TTC549 (cell line): ENCODE results near the gene MYB.
"Not testable (repeated sequence)": the region's sequence is repeated elsewhere in the genome, so short reads cannot be mapped to it uniquely, and the experiment has no call there.

Experiments
- FAIRE-seq: peaks from 2 replicates; lab custom pipeline; 2012; peaks lifted over from hg19 to GRCh38; lab: Jason Lieb, UNC

The MYB gene

DNA sequence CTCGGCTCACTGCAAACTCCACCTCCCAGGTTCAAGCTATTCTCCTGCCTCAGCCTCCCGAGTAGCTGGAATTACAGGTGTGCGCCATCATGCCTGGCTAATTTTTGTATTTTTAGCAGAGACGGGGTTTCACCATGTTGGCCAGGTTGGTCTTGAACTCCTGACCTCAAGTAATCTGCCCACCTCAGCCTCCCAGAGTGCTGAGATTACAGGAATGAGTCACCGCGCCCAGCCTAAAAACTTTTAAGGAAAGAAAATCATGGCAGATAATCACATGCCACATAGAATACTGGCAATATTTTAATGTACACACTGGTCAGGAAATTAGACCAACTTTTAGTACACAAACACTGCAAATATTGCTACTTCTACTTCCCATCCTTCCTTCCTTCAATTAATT lies 16.7 kb upstream of the MYB start:
- not testable (repeated sequence) for FAIRE-seq

DNA sequence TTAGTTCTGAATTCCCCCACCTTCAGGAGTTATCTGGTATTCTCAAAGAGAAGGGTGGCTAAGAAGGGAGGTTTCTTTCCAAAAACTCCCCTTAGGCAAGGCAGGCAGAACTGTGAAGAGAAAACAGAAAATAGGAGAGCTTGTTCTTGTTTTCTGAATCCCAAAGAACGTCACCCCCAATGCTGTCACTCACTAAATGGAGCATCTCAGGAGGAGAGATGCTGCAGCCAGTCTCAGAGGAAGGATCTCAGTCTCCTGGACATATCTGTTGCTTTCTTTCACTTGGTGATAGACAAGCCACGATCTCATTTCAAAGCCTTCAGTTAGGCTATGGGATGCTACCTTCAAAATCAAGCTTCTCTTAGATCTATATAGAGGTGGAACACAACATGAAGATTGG lies 16.1 kb upstream of the MYB start:
- no peak for FAIRE-seq

- FAIRE-seq = no peak
Measured at GRCh38 chr6:135166515-135166914, 14.6 kb upstream of the MYB start.

DNA sequence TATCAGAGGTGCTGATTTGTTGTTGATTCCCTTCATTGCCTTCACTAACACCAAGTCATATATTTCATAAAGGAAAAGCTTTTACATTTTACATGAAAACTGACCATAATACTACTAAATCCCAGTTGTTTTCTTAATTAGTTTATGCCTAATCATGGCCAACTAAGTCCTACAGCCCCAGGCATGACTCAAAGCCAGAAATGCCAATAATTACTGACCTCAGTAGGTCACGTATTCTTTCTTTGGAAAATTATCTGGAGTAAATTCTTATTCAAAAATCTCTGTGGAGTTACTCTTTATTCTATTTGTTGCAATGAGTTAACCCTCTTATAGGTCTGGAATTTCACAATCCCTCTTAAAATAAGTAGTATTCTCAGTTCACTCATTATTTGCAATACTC lies 13.5 kb upstream of the MYB start:
- no peak for FAIRE-seq

DNA sequence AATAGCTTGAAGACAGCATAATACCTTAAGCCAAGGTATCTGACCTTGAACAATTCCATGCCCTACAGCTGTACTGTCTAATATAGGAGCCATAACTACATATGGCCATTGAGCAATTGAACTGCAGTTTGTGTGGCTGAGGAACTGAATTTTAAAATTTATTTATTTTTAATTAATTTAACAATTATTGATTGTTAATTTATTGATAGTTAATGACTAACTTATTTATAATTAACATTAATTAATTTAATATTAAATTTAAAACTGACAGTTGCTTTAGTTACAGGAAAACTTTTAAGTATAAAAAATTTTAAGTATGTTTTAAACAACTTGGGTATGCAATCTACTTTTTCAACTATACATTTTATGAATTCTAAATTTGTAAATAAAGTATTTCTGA lies 12.3 kb upstream of the MYB start:
- FAIRE-seq = peak; percentile 58

DNA sequence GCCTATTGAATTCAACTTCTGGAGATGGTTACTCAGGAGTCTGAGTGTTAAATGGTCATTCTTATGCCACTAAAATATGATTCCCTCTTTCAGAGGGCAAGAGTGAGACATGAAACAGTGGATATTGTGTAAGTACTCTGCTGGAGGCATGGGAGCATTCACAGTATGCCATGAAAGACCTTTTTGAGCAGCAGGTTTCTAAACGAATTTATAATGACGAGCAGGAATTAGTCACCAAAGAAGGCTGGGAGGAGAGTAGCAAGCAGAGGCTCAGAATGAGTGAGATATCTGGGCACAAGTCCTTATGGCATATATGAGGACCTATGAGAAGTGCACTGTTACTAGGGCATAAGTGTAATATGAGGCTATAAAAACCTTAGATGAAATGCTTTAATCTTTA lies 10.9 kb upstream of the MYB start:
- no peak for FAIRE-seq

- FAIRE-seq = no peak
Measured at GRCh38 chr6:135170849-135171248, 10.3 kb upstream of the MYB start.

- no peak for FAIRE-seq
Measured at GRCh38 chr6:135173242-135173988, 7.7 kb upstream of the MYB start.

DNA sequence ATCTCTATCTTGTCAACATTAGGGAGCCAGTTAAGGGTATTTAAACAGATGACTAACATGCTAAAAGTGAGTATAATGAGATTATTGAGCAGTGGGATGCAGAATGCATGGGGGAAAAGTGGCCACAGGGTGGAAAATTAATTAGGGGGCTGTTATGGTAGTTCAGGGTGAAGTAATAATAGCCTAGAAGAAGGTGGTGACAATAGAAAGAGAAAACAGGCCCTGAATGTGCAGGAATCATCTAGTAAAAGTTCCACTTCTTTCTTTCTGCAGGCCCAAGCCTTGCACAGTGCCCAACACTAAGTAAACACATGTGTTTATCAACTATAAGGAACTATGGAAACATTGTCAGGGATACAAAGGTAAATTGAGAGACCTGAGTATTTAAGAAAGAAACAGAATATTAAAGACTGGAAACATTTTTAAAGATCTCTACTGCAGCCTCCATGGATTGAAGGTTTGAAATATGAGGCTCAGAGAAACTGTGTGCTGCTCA lies 7.1 kb upstream of the MYB start:
- FAIRE-seq = no peak

GRCh38 chr6:135176058-135176457 lies 5.0 kb upstream of the MYB start:
- no peak for FAIRE-seq

DNA sequence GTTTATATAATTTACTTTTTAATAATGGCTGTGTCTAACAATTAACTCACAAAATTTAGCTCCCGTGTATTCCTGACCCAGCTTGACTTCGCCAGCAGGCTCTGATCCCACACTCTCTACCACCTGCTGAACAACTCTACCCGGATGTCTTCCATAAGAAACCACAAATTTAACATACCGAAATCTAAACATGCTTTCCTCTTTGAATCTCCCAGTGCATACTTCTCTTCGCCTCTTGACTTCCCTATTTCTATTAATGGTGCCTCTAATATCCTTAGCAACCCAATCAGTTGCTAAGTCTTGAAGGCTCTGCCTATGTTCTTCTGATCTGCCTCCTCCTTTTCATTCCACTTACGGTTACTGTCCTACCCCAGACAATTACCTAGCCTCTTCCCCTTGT lies 4.6 kb upstream of the MYB start:
- no peak for FAIRE-seq

GRCh38 chr6:135179372-135179771 lies 1.7 kb upstream of the MYB start:
- no peak for FAIRE-seq

DNA sequence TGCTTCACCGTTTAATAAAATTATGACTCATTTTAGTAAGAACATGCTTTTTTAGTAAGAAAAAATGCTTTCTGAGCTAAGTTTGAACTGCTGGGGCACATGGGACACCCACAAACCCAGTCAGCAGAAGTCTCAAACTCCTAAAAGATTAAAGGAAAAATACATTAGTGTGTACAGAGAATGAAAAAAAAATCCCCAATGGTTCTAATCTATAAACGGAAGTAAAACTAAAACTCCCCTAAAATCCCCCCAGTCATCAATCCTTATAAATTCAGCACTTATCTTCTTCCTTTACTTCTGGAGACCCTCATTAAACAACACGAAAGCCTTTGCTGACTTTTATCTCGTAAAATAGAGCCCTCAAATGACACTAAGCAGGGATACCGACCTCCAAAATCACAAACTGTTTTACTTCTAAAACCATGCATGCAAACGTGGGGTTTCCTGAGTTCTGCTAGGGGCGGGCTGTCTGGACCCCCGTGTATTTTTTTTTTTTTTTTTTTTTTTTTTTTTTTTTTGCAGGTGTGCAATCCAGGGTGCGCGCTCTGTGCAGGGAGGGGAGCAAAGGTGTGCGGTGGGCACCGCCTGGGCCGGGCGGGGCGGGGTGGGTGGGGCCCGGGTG lies 1.1 kb upstream of the MYB start:
- no peak for FAIRE-seq

DNA sequence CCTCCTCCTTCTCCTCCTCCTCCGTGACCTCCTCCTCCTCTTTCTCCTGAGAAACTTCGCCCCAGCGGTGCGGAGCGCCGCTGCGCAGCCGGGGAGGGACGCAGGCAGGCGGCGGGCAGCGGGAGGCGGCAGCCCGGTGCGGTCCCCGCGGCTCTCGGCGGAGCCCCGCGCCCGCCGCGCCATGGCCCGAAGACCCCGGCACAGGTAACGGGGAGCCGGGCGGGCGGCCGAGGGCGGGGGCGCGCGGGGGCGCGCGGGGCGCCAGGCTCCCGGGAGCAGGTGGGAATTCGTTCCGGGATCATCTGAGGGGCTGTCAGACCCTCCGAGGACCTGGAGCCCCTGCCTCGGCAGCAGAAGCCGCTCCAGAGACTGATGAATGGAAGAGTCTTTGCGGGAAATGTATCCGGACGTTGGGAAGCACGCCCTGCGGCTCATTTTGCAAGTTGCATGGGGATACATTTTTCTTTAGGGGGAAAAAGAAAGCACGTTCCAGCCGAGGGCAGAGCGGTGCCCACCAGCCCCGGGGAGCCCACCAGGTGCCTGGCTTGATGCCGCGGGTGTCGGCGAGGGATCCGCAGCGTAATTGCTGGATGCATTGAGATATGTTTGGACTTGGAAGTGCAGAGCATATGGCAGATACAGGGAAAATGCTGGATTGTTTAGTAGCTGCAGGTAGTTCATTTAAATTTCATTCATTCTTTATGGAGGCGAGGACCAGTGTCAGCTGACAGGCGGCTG lies 394 bp downstream of the MYB start:
- no peak for FAIRE-seq

- no peak for FAIRE-seq
Measured at GRCh38 chr6:135182071-135183001, 1.2 kb downstream of the MYB start.

- no peak for FAIRE-seq
Measured at GRCh38 chr6:135183002-135183531, 2.0 kb downstream of the MYB start.

DNA sequence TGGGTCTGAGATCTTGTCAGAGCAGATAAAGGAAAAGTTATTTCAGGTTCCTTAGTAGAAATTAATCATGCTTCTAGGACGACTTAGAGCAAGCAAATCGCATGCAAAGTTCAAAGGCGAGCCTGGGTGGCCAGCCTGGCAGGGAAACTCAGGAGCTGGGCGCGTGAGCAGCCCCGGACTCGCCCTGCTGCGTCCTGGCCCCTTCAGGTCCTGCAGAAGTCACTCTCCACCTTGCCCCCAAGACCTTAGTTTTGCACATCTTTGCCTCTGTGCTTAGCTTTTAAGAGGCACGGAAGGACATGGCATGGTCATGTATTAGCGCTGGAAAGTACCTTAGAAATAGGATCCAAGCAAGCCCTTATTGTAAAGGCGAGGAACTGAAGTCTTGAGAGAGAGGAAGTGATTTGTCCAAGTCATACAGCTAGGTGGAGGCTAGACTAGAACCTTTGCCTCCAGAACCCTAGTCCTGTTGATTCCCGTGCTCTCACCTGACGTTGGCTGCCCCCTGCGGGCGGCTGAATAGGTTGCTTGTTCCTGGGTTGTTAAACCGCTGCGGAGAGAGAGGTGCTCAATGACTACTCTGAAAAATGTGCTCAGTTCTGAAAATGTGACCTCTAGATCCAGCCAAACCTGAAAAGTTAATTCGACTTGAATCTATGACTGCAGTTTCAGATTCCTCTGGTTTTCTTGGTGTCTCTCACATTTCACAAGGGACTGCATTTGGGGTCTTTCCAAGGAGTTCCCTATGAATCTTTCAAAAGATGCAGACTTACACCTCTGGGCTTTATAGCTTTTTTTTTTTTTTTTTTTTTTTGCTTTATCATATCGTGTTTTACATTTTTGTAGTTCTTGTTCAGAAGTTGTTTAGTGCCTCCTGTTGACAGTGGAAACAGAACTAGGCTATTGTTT lies 2.7 kb downstream of the MYB start:
- FAIRE-seq = no peak

DNA sequence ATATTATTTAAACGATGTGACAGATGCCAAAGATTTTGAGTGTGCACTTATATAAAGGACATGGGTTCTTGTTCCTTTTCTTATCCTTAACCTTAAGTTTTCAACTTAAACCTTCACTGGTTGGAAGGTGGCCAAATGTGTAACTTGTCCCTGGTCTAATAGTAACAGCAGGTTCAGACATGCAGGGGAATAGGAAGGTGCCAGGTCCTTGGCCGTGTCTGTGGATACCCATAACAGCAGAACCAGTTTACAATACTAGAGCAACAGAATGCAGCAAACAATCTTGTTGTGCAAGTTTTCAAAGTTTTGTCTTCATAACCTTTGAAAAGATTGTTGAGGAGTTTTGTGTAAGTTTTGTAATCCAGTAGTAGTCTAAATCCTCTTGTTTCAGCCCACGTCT lies 4.4 kb downstream of the MYB start:
- no peak for FAIRE-seq

GRCh38 chr6:135186255-135186654 lies 5.1 kb downstream of the MYB start:
- FAIRE-seq = no peak

DNA sequence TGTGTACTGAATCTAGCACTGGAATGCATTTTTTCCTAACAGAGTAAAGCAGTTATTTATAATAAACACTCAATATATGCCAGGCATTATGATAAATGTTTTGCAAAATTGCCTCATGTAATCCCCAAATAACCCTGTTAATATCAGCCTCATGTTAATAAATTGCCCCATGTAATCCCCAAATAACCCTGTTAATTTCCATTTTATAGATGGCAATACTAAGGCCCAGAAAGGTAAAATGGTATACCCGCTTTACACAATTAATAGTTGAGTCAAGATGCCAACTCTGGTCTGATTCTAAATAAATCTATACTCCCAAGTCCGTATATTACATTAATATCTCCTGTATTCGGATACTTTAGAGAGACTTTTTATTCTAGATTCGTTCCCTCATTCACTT lies 6.3 kb downstream of the MYB start:
- no peak for FAIRE-seq

GRCh38 chr6:135188718-135189117 lies 7.6 kb downstream of the MYB start:
- no peak for FAIRE-seq
